Epithelial cell of prostate (primary cell): ENCODE data around the gene ANKRD33B.

ENCODE experiments used
- DNase-seq: peaks from one replicate; pipeline ENCODE4 v3.0.0-alpha.2; 2011; ENCODE audit warnings: low read depth, low spot score
- H3K27ac ChIP-seq: fragments of 450-650 bp; 2 replicates; pipeline ENCODE4 v1.5.1; 2017; ENCODE audit warnings: mild to moderate bottlenecking

The ANKRD33B gene

GRCh38 chr5:10706326-10706725 is 142.5 kb downstream of the ANKRD33B start:
- DNase-seq, result no peak
- peak overlapping the region; percentile 84 for H3K27ac ChIP-seq
